NCI-H128 (cell line): ENCODE data around the gene TP53RK.

Experiments used
- DNase-seq: peaks from one replicate; lab custom pipeline; 2025; ENCODE audit not compliant: unreplicated experiment; lab: John Stamatoyannopoulos, UW

TP53RK gene

DNA sequence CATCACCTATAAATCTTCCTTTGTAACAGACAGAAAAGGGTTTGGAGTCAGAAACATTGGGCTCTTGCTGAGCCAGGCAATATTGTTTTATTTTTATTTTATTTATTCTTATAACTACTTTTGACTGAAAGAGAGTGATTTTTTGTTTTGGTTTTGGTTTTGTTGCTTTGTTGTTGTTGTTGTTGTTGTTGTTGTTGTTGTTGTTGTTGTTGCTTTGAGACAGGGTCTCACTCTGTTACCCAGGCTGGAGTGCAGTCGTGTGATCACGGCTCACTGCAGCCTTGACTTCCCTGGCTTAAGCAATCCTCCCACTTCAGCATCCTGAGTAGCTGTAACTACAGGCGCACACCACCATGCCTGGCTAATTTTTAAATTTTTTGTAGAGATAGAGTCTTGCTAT, 22.9 kb downstream of the TP53RK start:
- DNase-seq: no peak

DNA sequence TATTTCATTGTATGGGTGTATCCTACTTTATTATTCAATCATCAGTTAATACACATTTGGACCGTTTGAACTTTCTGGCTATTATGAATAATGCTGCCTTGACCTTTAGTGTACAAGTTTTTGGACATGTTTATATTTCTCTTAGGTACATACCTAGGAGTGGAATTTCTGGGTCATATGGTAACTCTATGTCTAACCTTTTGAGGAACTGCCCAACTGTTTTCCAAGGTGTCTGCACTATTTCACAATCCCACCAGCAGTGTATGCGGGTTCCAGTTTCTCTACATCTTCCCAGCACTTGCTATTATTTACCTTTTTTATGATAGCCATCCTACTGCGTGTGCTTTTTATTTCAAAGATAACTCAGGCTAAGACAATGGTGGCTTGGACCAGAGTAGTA, 23.6 kb downstream of the TP53RK start:
- no peak for DNase-seq

DNA sequence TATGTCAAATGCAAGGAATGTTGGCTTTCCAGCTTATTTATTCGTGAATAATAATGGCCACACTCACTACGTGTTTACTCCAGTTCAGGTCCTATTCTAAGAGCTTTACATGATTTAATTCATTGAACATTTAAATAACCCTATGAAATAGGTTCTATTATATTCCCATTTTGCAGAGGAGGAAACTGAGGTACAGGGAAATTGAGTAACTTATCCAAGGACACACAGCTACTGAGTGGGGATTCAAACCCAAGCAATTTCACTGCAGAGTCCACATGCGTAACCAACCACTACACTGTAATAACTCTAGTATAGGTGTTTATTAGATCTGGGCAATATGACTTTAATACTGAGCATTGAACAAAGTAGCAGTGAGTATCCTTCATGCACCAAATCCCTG, 25.7 kb downstream of the TP53RK start:
- no peak for DNase-seq

DNA sequence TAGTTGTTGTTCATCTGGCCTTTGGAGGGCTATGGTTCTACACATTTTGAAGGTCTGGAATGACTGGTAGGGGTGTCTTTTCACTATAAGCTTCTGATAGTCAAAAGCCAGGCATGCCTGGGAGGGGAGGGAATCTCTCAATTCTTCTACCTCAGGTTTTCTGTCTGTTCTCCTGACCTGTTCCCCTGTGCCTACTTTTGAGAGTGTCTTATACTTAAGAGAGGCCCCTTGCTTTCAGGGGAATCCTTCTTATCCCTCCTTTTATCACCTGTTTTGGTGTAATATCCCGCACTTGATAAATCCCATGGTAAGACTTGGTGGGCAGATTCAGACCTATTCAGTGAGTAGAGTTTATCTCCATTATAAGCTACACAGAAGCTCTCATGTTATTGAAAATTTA, 27.6 kb downstream of the TP53RK start:
- no peak for DNase-seq

DNA sequence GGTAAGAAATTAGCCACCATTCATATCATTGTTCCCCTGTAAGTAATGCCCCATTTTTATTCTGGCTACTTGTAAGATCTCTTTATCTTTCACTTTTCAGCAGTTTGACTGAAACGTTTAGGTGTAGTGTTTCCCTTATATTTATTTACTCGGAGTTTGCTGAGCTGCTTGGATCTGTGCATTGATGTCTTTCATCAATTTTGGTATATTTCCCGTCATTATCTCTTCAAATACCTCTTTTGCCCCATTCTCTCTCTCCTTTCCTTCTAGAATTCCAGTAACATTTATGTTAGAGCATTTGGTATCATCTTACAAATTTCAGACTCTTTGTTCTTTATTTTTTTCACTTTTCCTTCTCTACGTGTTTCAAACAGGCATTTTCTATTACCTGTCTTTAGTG, 28.8 kb downstream of the TP53RK start:
- no peak for DNase-seq

DNA sequence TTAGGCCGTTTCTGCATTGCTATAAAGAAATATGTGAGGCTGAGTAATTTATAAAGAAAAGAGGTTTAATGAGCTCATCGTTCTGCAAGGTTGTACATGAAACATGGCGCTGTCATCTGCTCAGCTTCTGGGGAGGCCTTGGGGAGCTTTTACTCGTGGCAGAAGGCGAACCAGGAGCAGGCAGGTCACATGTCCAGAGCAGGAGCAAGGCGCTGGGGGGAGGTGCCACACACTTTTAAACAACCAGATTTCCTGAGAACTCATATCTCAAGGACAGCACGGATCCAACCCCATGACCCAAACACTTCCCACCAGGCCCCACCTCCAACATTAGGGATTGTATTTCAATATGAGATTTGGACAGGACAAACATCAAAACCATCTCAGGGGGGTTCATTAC, 31.6 kb downstream of the TP53RK start:
- no peak for DNase-seq

DNA sequence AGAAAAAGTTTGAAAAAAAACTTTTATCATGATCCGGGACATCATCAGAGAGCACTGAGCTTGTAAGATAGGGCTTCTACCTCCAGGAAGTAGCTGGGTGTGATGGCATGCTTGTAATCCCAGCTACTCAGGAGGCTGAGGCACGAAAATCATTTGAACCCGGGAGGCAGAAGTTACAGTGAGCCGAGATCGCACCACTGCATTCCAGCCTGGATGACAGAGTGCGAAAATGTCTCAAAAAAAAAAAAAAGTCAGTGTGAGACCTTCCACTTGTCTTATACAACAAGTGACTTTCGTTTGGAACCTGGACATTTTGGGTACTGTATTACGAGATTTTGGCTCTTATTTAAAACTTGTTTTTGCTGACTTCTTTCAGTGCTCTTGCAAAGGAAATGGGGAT, 32.1 kb downstream of the TP53RK start:
- no peak for DNase-seq

DNA sequence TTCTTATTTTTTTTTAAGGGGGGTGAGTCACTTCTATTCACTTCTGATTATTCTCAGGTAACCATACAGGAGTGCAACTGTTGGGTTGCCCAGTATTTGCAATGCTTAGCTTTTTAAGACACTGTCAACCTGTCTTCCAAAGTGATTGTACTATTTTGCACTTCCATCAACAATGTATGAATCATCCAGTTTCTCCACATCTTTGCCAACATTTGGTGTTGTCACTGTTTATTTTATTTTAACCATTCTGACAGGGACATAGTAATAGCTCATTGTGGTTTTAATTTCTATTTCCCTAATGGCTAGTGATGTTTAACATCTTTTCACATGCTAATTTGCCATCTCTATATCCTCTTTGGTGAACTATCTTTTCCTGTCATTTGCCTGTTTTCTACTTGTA, 36.5 kb downstream of the TP53RK start:
- DNase-seq: no peak

DNA sequence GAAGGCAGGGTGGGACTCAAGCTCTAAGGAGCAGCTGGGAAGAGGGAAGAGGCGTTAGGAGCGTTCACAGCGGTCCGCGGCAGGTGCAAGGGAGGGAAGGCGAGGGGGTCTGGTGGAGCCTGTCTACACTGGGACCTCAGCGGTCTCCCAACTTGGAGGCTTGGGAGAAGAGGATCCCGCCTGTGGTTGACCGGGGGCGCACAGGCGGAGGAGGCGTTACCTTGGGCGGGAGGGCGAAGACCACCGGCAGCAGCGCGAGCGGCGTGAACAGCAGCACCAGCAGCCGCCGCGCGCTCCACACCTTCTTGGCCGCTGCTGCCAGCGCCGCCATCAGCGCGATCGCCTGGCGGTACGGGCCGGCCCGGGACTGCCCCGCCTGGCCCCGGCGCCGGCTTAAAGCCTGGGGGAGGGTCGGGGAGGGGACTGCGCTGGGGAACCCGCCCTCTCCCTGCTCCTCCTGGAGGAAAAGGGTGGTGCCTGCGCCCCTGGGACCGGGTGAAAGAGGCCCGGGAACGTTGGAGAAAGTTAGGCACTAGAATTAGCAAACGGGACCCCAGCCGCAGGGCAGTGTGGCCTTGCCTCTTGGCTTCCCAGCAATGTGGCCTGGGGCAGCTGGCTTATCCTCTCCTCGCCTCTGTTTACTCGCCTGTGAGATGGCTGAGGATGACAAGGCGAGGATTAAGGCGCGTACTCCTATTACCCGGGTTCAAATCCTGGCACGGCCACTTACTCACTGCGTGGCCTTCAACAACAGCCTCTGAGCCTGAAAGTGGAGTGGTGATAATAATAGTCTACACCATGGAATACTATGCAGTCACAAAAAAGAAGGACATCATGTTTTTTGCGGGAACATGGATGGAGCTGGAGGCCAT, 37.9 kb downstream of the TP53RK start, which contains the start of gene SLC13A3:
Gene SLC13A3 (minus strand): TSS at position 369 of the 872 bp plus-strand sequence. CDS start 38 bp downstream, at position 331.
- no peak for DNase-seq

DNA sequence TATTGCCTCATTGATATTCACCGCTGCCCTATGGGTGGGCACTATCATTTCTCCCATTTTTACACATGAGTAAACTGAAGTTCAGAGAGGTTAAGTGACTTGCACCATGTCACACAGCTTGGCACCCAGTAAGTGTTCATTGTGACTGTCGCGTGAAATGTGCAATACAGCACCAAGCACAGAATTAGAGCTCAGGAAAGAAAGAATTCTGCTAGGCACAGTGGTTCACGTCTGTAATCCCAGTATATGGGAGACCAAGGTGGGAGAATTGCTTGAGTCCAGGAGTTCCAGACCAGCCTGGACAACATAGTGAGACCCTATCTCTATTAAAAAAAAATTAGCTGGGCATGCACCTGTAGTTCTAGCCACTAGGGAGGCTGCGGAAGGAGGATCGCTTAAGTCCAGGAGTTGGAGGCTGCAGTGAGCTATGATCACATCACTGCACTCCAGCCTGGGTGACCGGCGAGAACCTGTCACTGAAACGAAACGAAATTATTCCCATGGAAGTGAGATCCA, 38.6 kb downstream of the TP53RK start:
- no peak for DNase-seq

DNA sequence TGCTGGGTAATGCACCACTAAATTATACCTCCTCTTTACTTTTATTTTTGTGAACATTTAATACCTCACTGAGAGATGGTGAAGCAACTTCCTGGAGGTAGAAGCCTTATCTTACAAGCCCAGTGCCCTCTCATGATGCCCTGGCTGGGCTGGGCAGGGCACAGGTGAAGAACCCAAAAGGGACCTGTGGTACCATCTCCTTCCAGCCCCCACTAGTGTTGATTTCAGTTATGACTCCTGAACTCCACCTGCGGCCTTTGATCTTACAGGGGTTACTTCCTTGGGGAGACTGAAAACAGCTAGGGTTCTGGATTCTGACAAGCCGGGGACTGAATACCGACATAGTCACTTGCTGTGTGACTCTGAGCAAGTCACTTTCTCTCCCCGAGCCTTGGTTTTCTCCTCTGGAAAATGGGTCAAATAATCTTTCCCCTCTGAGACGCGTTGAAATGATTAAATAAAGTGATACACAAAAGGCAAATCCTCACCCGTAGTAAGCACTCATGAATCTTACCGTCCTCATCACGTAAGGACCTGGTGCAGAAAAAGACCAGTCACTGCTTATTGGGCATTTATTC, 39.2 kb downstream of the TP53RK start:
- DNase-seq: no peak

DNA sequence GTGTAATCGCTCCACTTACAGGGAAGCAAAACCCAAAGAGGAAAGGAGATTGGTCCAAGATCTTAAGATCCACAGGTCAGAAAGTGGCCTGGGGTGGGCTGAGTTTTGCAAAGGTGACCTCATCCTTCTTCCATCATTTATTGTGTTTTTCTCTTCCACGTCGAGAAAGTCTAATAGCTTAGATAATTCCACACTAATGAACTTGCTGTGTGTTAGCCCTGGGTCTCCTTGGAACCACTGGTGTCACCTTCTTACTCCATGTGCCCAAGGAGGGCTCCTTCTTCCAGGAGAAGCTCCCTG, 39.6 kb downstream of the TP53RK start:
- no peak for DNase-seq

DNA sequence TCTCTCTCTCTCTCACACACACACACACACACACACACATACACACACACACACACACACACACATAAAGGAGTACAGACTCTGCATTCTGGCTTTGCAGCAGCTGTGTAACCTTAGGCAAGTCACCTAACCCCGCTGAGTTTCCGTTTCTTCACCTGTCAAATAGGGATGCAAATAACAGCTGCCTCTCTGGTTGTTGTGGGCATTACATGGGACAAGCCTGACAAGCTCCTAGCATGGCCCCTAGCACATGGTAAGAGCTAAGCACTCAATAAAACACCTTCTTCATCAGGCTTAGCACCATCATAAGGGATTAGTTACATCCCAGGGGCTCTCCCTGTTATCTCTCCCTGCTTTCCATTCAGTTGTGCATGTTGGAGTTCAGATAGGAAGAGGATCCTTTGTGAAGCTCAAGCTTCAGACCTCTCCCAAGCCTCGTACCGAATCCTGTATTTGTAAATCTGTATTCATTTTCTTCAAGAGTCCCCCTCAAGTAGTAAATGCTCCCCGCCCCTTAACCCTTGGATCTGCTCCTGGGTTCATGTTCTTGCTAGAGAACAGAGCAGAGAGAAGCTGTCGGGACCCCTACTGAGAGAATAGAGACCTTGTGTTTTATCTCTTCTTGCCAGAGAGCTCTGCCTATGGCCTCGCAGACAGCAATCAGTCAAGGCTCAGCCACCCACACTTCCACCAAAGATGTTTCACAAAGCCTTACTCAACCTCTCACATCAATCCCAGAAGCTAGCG, 40.2 kb downstream of the TP53RK start:
- no peak for DNase-seq

DNA sequence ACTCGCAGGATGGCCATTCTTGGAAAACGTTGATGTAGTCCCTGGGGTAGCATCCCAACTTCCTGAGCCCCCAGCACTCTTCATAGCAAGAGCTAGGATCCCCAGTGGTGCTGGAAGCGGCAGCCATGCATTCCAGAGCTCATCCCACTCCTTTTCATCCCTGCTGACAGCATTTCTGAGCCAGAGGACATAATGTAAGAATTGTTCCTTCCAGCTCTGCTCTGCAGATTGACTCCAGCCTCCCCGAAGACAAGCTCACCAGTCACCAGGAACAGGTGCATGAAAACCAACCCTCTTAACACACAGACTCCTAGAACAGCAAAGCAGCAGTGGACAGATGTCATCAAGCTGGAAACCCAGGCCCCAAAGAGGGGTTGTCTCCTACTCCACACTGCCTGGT, 41.8 kb downstream of the TP53RK start:
- no peak for DNase-seq

DNA sequence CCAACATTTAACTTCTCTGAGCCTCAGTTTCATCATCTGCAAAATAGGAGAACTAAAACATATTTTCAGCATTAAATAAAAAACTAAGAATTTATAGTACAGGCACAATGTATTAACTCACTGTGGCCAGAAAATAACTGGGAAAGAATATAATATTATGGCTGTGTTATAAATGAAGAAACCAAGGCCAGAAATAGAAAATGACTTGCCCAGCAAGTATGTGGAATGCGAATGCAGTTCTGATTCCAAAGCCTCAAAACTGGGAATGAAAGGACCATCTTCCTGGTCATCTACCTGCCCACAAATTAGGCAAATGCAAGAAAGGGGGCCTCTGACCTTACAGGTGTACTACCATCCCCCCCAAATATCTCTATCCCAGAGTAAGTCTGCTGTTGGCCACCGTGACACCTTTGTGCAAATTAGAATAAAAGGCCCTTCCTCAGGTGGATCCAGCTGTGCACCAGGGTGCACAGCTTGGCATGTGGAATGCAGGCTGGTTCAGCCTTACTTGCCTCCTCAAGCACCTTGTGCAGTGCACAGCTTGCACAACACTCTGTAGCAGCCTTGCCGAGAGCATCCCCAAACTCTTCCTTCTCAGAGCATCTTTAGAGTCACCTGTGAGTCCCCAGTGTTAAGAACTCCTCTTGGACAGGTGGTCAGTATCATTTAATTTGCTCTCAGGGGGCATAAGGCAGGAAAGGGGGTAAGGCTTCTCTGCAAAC, 42.4 kb downstream of the TP53RK start:
- no peak for DNase-seq

DNA sequence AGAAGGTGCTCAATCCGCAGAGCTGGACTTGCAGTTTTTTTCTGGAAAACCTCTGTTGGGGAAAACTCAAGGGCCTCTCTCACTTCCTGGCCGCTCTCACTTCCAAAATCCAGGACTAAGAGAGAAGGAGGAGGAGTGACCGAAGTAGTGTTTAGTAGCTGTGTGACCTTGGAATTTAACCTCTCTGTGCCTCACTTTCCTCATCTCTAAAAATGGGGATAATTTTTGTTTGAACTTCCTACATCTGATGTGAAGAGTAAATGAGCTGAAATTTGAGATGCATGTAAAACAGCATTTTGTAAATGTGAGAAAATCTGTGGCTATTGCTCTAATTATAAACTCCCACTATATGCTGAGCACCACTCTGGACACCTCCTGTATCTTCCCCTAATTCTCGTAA, 43.1 kb downstream of the TP53RK start:
- DNase-seq: no peak

DNA sequence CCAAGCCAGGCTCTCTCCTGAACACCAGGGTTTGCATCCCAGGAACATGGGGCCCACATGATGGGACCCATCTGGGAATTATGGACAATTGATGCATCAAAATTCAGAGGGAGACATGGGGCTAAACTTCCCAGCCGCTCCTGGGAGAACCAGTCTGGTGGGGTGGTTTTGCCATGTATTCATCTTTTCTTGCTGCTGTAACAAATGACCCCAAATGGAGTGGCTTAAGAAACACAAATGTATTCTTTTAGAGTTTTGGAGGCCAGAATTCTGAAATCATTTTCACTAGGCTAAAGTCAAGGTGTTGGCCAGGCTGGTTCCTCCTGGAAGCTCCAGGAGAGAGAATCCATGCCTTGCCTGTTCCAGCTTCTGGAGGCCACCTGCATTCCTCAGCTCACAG, 44.5 kb downstream of the TP53RK start:
- DNase-seq: no peak

DNA sequence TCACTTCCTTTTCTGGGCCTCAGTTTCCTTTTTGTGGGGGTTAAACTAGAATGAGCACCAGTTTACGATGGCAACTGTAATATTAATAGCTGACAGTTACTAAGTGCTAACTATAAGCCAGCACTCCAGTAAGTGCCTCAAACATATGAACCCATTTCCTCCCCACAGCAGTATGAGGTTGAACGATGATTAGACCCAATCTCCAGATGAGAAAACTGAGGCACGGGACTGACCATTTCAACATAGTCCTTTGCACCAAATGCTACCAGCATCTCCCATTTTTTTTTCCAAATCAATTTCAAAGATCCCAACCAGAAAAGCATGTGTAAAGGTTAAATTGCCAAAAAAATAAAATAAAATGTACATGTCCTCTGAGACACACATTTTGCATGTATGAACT, 45.1 kb downstream of the TP53RK start:
- DNase-seq: no peak

DNA sequence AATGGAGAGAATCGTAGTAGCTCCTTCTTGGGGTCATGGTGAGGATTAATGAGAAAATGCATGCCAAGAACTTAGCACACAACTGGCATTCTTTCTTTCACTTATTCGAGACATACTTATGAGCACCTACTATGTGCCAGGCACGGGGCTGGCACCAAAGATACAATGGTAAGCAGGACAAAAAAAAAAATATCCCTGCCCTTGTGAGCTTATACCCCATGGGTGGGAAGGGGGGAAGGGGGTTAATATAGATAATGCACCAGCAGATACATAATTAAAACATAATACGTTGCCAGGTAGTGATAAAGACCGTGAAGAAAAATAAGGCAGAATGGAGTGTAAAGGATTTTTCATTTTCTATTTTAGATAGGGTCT, 46.3 kb downstream of the TP53RK start:
- no peak for DNase-seq

DNA sequence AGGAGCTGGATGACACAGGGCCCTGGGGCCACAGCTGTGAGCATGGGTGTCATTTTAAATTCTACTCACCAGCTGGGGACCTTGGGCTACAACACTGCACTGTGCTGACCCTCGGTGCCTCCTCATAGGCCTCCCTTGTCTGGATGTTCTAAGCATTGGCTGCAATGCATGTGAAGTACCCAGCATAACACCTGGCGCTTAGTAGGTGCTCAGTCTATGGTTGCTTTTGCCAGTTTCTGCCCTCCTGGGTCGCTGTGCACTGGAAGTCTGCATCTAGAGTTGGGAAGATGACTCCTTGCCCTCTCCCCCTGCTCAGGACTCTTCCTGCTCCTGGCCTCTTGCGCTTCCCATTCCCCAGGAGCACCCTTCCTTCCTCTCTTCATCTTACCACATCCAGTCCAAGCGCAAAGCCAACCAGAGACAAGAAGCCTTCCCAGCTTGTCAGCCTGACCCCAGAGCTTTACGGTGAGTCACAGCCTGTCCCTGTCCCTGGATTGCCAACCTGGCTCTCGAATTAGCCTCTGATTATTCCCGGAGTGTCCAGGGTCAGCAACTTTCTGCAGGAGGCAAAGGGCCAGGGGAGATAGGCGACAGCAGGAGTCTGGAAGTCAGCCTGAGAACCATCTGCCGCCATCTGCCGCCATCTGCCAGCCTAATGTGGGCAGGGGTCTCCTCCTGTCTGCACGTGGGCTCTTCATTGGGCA, 46.8 kb downstream of the TP53RK start:
- no peak for DNase-seq

DNA sequence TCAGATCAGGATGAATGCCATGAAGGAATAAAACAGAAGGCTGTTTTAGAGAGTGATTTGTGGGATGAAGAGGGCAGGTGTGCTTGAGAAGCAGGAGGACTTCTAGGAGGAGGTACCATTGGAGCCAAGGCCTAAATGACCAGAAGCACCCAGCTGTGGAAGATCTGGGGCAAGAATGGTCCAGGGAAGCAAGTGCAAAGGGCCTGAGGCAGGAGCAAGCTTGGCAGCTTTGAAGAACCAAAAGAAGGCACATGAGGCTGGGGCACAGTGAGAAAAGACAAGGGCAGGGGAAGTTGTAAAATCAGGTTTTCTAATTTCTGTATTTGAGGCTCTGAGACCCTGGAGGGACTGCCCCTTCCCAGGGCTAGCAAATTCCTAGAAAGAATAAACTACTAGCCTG, 47.8 kb downstream of the TP53RK start:
- no peak for DNase-seq
